ENCODE data around the gene SEMA5A.

DNA sequence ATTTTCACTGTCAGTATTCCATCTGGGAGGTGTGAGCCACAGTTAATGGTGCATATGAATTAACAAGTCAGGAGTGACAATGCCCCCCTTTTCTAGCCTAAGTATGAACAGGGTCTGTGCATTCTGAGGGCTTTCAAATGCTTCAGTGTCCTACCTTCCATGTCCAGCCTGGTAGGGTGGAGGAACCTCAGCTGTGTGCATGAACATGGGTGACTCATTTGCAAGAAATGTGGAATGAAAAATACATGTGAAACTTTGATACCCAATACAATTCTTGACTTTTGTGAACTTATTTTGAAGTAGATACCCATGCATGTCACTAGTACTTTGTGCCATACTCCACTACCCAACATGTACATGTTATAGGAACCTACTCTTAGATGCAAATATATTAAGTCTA lies 375.8 kb downstream of the SEMA5A start:
- TF ChIP-seq, protein P1, sequence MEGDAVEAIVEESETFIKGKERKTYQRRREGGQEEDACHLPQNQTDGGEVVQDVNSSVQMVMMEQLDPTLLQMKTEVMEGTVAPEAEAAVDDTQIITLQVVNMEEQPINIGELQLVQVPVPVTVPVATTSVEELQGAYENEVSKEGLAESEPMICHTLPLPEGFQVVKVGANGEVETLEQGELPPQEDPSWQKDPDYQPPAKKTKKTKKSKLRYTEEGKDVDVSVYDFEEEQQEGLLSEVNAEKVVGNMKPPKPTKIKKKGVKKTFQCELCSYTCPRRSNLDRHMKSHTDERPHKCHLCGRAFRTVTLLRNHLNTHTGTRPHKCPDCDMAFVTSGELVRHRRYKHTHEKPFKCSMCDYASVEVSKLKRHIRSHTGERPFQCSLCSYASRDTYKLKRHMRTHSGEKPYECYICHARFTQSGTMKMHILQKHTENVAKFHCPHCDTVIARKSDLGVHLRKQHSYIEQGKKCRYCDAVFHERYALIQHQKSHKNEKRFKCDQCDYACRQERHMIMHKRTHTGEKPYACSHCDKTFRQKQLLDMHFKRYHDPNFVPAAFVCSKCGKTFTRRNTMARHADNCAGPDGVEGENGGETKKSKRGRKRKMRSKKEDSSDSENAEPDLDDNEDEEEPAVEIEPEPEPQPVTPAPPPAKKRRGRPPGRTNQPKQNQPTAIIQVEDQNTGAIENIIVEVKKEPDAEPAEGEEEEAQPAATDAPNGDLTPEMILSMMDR (IDR thresholded peaks at IDR 0.05) = no peak
- no peak for TF ChIP-seq POLR2A (IDR thresholded peaks at IDR 0.05)
